Measurements from ENCODE around the gene SPTBN1. TPM values are rescaled to one million over a fixed set of nuclear protein-coding genes. Genes with fewer than 3 reads are reported as not detected.

The SPTBN1 gene
- total RNA-seq: 554 TPM
- long read RNA-seq, full-length matches to known transcripts: 21 of 375 reads
- long read RNA-seq, partial matches to known transcripts: 288 of 375 reads
- long read RNA-seq, other reads (novel, unspliced or antisense): 66 of 375 reads

- DNase-seq (ENCODE audit: low spot score): peak; percentile 94
- intact Hi-C loops (cut with DNase I): loop anchor here (2.0 to 5.0 kb wide), 7 partner anchors 15 to 341 kb away; partner anchors contain the start of gene ACYP2
Observed at GRCh38 chr2:54455563-54456361, at the start of gene SPTBN1. SPTBN1 (plus strand) TSS chr2:54456327; CDS start chr2:54526419, 70,092 bp downstream.

- no peak for DNase-seq (ENCODE audit: low spot score)
- intact Hi-C loops (cut with DNase I): no loop called here
Observed at GRCh38 chr2:54407693-54408092, 48.4 kb upstream of the SPTBN1 start.

DNA sequence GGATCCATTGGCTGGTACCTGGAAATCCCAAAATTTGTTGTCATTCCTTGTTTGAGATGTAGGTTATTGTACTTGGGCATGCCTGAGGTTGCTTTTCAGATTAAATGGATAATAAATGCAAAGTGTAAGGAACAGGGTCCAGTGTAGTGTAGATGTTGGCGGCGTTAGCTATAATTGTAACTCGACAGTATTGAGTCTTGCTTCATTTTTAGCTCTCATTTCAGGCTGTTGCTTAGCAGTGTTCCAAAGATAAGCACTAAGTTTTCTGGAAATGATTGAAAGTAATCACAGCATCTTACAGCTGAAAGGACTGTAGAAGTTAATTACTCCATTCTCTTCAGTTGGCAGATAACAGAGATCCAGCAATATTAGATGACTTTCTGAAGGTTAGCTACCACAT is 47.8 kb upstream of the SPTBN1 start:
- intact Hi-C loops (cut with DNase I): no loop called here
- no peak for DNase-seq (ENCODE audit: low spot score)

DNA sequence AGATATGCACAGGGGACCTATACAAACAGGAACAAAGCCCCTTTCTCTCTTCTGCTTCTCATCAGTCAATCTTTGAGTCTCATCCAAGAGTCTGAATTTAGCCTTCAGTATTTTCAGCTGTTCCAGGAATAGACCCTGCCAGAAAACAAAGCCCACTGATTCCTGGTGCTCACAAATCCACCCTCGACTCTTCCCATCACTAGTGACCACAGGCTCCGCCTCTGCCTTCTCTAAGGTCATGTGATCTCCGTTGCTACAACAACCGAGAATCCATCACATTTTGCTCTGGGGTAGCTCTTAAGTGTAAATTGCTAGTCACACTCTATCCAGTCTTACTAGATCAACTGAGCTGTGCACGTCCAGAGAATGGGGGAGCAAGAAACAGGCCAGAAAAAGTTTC is 46.4 kb upstream of the SPTBN1 start:
- intact Hi-C loops (cut with DNase I): no loop called here
- DNase-seq (ENCODE audit: low spot score): no peak

- intact Hi-C loops (cut with DNase I): no loop called here
- no peak for DNase-seq (ENCODE audit: low spot score)
Observed at GRCh38 chr2:54411801-54412354, 44.2 kb upstream of the SPTBN1 start.

DNA sequence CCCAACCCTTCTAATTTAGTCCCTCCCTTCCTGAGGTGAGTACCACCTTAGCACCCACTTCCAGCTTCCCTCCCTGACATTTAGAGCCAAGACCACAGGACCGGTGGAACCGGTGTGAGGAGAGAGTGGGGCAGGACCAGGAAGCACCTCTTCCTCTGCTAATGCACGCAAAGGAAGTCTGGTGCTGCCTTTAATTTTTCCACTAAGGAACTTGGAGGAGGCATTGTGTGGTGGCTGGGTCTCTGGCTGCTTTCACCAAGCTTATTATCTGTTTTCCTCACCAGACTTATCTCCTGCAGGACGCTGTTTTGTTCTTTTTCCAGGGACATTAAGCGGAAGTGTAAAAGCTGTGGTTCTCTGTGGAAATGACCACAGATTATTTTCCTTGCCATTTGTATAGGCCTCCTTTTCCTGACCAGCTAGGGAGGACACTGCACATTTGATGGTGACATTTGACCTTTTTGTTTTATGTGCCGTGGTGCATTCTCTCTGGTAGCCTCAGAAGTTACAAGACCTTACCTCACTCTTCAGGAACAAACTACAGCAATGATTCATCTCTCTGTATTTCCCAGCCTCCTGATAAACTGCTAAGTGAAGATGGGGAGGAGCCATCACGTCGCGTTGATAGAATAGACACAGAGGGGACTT is 39.8 kb upstream of the SPTBN1 start:
- intact Hi-C loops (cut with DNase I): loop anchor here (5.0 kb wide), 2 partner anchors 41 to 44 kb away; partner anchors contain the start of gene SPTBN1
- no peak for DNase-seq (ENCODE audit: low spot score)

DNA sequence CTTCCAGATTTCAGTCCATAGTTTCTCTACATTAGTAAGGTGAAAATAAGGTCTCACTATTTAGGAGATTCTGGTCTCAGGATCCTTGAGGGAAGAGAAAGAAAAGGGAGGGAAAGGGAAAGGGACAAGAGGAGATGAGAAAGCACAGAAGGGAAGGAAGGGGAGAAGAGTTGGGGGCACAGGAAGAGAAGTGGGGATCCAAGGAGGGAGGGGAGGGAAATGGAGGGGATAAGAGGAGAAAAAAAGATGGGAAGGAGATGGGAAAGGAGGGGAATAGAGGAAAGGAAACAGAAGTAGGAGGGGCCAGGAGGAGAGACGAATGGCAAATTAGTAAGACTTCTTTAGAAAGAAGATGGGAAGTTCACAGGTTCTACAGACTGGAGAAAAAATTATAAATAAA is 39.2 kb upstream of the SPTBN1 start:
- no peak for DNase-seq (ENCODE audit: low spot score)
- intact Hi-C loops (cut with DNase I): loop anchor here (5.0 kb wide), 2 partner anchors 40 to 45 kb away; partner anchors contain the start of gene SPTBN1

- no peak for DNase-seq (ENCODE audit: low spot score)
- intact Hi-C loops (cut with DNase I): loop anchor here (5.0 kb wide), 2 partner anchors 40 to 45 kb away; partner anchors contain the start of gene SPTBN1
Observed at GRCh38 chr2:54417577-54417976, 38.5 kb upstream of the SPTBN1 start.

GRCh38 chr2:54419388-54419787 is 36.7 kb upstream of the SPTBN1 start:
- no peak for DNase-seq (ENCODE audit: low spot score)
- intact Hi-C loops (cut with DNase I): loop anchor here (5.0 kb wide), 2 partner anchors 38 to 47 kb away; partner anchors contain the start of gene SPTBN1

- DNase-seq (ENCODE audit: low spot score): no peak
- intact Hi-C loops (cut with DNase I): loop anchor here (5.0 kb wide), 2 partner anchors 37 to 48 kb away; partner anchors contain the start of gene SPTBN1
Observed at GRCh38 chr2:54419855-54420523, 36.1 kb upstream of the SPTBN1 start.

DNA sequence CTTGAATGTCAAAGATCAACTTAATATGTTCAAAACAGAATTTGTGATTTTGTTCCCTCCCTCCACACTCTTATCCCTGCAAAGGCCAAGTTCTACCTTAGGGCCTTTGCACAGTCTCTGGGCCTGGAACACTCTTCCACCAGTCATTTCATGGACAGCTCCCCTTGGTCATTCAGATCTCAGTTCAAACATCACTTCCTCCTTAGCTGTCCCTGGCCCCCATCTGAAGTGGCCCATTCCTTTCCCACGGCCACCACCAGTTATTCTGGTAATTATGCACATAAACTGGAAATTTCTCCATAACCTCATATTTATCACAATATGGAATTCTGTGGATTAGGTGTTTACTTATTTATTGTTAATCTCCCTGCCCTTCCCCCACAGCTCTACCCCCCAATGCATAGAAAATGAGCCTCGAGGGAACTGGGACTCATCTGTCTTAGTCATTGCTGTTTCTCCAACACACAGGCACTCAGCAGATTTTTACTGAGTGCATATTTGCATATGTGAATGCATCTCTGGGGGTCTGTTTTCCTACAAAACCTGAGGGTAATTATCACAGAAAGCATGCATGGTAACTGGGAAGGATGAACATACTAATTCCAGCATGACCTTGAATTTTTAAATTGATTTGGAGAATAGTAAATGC is 35.5 kb upstream of the SPTBN1 start:
- intact Hi-C loops (cut with DNase I): no loop called here
- no peak for DNase-seq (ENCODE audit: low spot score)

DNA sequence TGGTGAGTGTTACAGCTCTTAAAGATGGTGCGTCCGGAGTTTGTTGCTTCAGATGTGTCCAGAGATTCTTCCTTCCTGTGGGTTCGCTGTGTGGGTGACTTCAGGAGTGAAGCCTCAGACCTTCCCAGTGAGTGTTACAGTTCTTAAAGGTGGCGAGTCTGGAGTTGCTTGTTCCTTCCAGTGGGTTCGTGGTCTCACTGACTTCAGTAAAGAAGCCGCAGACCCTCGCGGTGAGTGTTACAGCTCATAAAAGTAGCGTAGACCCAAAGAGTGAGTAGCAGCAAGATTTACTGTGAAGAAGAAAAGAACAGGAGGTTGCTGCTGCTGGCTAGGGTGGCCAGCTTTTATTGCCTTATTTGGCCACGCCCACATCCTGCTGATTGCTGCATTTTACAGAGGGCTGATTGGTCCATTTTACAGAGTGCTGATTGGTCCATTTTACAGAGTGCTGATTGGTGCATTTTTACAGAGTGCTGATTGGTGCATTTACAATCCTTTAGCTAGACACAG is 34.0 kb upstream of the SPTBN1 start:
- no peak for DNase-seq (ENCODE audit: low spot score)
- intact Hi-C loops (cut with DNase I): no loop called here

GRCh38 chr2:54423213-54423612 is 32.9 kb upstream of the SPTBN1 start:
- DNase-seq (ENCODE audit: low spot score): no peak

DNA sequence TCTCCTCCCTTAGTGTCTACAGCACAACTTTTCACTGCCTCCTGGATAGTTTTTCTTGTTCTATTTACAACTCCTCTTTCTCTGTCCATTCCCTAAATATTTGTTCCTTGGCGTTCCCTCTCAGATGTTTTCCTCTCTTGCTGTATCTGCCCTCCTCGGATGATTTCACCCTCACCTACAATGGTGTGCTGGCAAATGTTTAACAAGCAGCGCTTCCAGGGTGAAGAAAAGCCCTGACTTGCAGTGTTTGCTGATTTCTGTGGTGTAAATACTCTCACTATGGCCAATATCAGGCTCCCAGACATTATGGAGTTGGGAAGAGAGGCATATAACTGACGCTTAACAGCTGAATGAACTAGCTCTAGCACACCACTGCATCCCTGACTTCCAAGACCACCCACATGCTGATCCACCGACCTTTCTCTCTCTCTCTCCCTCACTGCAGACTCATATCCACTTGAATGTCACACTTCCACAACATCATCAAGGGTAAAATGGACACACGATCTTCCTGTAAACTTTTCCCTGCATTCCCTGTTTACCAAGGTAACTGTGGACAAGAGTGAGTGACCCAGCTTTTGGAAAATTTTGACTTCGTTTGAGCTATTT is 31.5 kb upstream of the SPTBN1 start:
- intact Hi-C loops (cut with DNase I): no loop called here
- no peak for DNase-seq (ENCODE audit: low spot score)

More at GRCh38 chr2:54423213-54423612, 32.9 kb upstream of the SPTBN1 start:
- intact Hi-C loops (cut with DNase I): no loop called here

- DNase-seq (ENCODE audit: low spot score): no peak
- intact Hi-C loops (cut with DNase I): no loop called here
Observed at GRCh38 chr2:54428108-54428831, 27.9 kb upstream of the SPTBN1 start.

DNA sequence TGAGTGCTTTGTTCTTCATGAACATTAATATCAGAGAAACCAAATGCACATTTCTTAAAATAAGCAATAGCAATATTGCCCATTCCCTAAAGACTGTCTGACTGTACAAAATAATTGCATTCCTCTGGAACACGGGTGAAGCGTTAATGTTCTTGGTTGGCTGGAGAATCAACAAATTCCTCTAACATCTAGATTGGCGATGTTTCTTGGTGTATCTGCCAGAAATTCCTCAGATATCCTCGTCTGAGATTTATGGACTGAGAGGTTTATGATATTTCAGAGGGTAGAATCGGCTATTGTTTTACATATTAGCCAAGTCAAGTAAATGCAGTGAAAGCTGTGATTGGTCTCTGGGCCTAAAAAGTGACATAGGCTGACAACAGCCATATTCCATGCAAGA is 27.1 kb upstream of the SPTBN1 start:
- intact Hi-C loops (cut with DNase I): no loop called here
- no peak for DNase-seq (ENCODE audit: low spot score)

DNA sequence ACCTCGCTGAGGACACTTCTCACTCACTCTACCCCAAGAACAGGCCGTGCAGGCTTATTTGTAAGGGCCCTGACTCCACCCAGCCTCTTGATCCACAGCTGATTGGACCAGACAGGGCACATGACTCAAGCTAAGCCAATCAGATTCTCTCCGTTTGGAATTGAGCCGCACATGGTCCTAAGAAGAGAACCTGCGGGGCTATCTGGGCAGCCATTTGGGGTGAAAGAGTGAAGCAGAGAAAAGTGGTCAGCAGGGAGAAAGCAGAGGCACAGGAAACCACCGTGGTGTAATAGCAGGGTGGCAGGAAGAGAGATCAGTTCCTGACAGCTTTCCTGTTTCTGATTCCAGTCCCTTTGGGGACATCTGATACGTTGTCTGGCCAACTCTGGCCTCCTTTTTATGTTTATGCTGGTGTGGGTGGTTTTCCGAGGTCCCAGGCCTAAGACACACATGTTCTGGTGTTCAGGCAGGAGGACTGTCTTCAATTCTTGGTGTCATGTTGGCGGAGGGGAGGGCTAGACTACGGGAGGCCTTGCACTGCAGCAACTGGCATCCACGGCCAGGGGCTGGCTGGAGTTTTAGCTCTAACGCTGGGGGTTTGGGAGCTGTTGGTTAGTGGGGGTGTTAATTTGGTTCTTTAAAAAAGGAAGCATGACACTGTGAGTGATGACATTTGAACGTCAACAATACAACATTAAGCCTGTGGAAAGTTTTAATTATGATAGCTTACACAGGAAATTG is 26.1 kb upstream of the SPTBN1 start:
- intact Hi-C loops (cut with DNase I): no loop called here
- DNase-seq (ENCODE audit: low spot score): no peak
